Skeletal muscle tissue (tissue), 4 donors: ENCODE data around the gene GLP2R. TPM values are rescaled to one million over a fixed set of nuclear protein-coding genes. Genes with fewer than 3 reads are reported as not detected.

Experiments
- H3K27ac ChIP-seq: one replicate; pipeline ENCODE4 v1.7.0; 2013; ENCODE audit warnings: mild to moderate bottlenecking, low read depth, low read length, inconsistent platforms
- H3K27me3 ChIP-seq, 3 donors: one replicate each; pipeline ENCODE4 v1.7.0; 2013; ENCODE audit warnings: low read length in 3 of 3; ENCODE audit not compliant: control insufficient read depth in 3 of 3, insufficient read depth in 3 of 3
- H3K36me3 ChIP-seq, 3 donors: one replicate each; pipeline ENCODE4 v1.7.0; 2013; ENCODE audit warnings: low read length in 3 of 3; ENCODE audit not compliant: control insufficient read depth in 3 of 3, insufficient read depth in 3 of 3
- H3K4me1 ChIP-seq, 3 donors: one replicate each; pipeline ENCODE4 v1.7.0; 2013; ENCODE audit warnings: low read length in 3 of 3, mild to moderate bottlenecking in 3 of 3; ENCODE audit not compliant: control insufficient read depth in 3 of 3, insufficient read depth in 3 of 3
- H3K4me3 ChIP-seq, 3 donors: one replicate each; pipeline ENCODE4 v1.7.0; 2013; ENCODE audit warnings: low read length in 3 of 3
- H3K9ac ChIP-seq, 3 donors: one replicate each; pipeline ENCODE4 v1.7.0; 2013; ENCODE audit warnings: low read length in 3 of 3, mild to moderate bottlenecking in 3 of 3, moderate library complexity in 2 of 3, low read depth in 1 of 3
- H3K9me3 ChIP-seq, 3 donors: one replicate each; pipeline ENCODE4 v1.7.0; 2013; ENCODE audit warnings: low read length in 3 of 3; ENCODE audit not compliant: control insufficient read depth in 3 of 3
- total RNA-seq: library from RNA; depleted of rRNA; stranded (reverse); fragments of >200 nt; gene quantifications from one replicate; pipeline ENCODE4 v1.2.3, GENCODE V29; 2014
- donor health status: Osteomylitis.

The GLP2R gene
- total RNA-seq, 1 donor from 2014 or later = not detected

DNA sequence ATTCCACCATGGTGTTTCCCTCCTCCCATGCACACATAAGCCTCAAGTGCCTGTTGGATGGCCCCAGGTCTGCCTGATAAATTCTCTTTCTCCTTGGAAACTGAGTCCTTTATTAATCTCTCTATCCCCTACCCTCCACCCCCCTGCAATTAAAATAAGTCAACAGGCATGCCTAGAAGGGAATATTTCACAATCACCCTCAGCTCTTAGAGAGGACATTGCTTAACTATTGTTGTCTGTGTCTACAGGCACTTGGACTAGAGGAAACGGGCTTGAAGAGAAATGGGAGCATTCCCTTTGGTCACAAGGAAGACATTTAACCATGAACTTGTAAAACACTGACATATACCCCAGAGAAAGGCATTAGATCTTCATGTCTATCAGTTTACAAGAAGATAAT lies 39.9 kb downstream of the GLP2R start:
- H3K4me1 ChIP-seq = no peaks in the 10 kb centered on the region
- no peak overlapping the region for H3K4me3 ChIP-seq
- no peak overlapping the region for H3K27ac ChIP-seq
- H3K36me3 ChIP-seq = no peaks in the 10 kb centered on the region
- H3K27me3 ChIP-seq = no peaks in the 10 kb centered on the region
- H3K9ac ChIP-seq = no peak overlapping the region
- peaks cover 0 to 1% (median 0%) of the 10 kb centered on the region in 3 donors for H3K9me3 ChIP-seq

DNA sequence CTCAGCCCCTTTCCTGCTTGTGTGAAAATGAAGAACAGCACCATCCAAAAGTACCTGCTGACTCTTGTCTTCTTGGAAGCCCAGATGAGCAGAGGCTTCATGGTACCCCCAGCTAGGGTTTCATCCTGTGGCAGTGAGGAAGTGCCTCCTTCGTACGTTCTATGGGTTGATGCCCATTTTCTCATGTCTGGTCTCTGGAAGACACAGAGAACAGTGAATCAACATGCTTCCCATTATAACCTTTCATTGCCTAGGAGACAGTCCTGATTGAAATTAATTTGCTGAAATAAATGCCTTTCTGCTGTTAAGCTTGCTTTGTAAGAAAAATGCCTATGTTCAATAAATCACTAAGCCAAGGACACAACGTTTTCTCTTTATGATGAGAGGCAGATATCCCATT lies 42.8 kb downstream of the GLP2R start:
- no peak overlapping the region for H3K9ac ChIP-seq
- H3K4me3 ChIP-seq = no peak overlapping the region
- H3K4me1 ChIP-seq = no peaks in the 10 kb centered on the region
- H3K27ac ChIP-seq = no peak overlapping the region
- H3K36me3 ChIP-seq = no peaks in the 10 kb centered on the region
- no peaks in the 10 kb centered on the region for H3K9me3 ChIP-seq
- H3K27me3 ChIP-seq = no peaks in the 10 kb centered on the region

DNA sequence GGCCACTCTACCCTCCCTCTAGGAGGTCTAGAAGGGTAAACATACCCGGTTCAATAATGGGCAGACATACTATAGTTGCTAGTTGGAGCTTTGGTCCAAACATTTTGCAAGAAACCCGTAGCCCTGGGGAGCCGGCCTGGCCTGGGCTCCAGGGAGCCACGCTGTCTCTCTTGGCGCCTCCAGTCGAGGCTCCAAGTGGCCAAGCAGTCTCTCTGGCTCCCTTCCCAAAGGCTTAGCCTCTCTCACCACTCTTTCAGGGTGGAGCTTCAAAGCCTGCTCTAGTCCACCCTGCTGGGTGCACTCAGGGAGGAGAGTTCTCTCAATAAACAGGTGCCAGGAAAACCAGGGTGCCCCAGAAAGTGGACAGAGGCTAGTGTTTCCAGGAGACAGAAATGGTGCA lies 47.1 kb downstream of the GLP2R start:
- H3K27ac ChIP-seq = no peak overlapping the region
- no peaks in the 10 kb centered on the region for H3K4me1 ChIP-seq
- no peaks in the 10 kb centered on the region for H3K27me3 ChIP-seq
- no peak overlapping the region for H3K9ac ChIP-seq
- H3K36me3 ChIP-seq = no peaks in the 10 kb centered on the region
- no peaks in the 10 kb centered on the region for H3K9me3 ChIP-seq
- no peak overlapping the region for H3K4me3 ChIP-seq

DNA sequence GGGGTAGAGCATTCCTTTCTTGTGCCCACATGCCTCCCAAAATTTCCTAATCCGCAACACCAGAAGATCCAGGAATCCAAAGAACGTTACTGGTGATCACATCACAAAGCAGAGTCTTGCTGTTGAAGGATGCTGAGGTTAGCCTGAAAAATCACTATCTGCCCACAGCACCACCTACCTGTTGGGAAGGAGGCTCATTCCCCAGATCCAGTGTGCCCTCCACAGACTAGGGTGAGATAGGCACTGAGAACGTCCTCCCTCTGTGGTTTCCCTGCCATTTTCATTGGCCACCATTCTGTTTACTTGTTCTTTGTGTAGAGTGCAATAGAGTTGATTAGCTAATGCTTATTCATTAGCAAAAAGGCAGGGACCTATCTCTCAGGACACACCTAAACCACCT lies 49.0 kb downstream of the GLP2R start:
- H3K4me1 ChIP-seq = no peaks in the 10 kb centered on the region
- H3K4me3 ChIP-seq = no peak overlapping the region
- H3K27ac ChIP-seq = no peak overlapping the region
- H3K27me3 ChIP-seq = no peaks in the 10 kb centered on the region
- H3K36me3 ChIP-seq = no peaks in the 10 kb centered on the region
- H3K9ac ChIP-seq = no peak overlapping the region
- H3K9me3 ChIP-seq = no peaks in the 10 kb centered on the region

DNA sequence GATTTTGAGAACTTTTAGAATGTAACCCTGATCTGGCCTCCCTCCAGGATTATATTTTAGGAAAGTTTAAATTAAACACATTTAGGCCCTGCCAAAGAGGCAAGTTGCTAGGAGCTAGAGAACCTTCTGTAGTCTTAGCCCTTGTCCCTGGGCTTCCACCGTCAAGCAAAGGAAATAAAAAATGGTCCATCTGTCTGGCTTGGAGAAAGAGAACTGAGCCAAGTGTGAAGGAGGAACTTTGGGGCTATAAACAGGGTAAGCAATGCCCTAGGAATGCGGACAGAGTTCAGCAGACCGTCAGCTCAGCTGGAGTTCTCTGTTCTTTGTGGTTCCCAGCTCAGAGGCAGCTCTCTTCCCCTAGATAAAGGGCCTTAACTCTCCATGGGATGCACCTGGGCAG lies 49.7 kb downstream of the GLP2R start:
- H3K4me3 ChIP-seq = no peak overlapping the region
- H3K9ac ChIP-seq = no peak overlapping the region
- no peaks in the 10 kb centered on the region for H3K4me1 ChIP-seq
- H3K27ac ChIP-seq = no peak overlapping the region
- H3K36me3 ChIP-seq = no peaks in the 10 kb centered on the region
- H3K9me3 ChIP-seq = no peaks in the 10 kb centered on the region
- H3K27me3 ChIP-seq = no peaks in the 10 kb centered on the region

DNA sequence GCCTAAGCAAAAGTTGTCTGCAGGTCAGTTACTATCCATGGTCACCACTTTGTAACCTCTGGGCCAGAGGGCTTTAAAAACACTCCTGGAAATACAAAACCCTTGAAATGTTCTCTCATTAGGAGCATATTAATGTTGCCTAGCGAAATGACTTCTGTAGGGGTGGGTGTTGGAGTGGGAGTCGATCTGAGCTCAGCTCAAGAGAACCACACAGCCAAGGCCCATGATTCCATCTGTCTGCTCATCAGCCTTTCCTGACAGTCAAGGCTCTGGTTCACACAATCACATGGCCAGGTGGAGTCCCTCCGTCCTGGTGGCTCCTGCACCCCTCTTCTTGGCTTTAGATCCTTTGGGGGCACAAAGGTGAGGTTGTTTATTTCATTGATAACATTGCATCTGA lies 52.6 kb downstream of the GLP2R start:
- Histone ChIP-seq H3K27ac (no peak overlapping the region), H3K9me3 (peaks cover 0 to 7% (median 6%) of the 10 kb centered on the region in 3 donors), H3K36me3 (no peaks in the 10 kb centered on the region), H3K4me1 (no peaks in the 10 kb centered on the region), H3K4me3 (no peak overlapping the region), H3K27me3 (no peaks in the 10 kb centered on the region), H3K9ac (no peak overlapping the region)

DNA sequence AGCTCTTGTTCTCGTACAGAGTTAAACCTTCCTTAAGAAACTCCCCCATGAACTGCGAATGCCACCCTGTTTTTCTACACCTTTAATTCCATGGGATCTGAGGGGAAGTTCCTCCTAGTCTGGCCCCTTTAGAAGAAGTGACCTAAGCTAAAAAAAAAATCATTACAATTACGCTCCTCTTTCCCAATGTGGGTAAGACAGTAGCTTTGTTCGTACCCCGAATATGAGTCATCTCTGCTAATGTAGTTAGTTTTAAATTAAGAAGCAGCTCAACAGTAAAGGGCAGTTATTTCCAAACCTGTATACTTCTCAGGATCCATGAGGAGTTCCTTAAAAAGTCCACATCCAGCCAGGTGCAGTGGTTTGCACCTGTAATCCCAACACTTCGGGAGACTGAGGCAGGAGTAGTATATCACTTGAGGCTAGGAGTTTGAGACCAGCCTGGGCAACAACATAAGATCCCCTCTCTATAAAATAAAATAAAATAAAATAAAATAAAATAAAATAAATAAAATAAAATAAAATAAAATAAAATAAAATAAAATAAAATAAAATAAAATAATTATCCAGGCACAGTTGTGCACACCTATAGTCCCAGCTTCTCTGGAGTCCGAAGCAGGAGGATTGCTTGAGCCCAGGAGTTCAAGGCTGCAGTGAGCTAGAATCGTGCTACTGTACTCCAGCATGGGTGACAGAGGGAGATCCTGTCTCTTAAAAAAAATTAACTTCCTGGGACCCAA lies 53.2 kb downstream of the GLP2R start:
- Histone ChIP-seq H3K9ac (no peak overlapping the region), H3K4me1 (no peaks in the 10 kb centered on the region), H3K27ac (no peak overlapping the region), H3K27me3 (no peaks in the 10 kb centered on the region), H3K9me3 (peaks cover 0 to 11% (median 6%) of the 10 kb centered on the region in 3 donors), H3K4me3 (no peak overlapping the region), H3K36me3 (no peaks in the 10 kb centered on the region)

DNA sequence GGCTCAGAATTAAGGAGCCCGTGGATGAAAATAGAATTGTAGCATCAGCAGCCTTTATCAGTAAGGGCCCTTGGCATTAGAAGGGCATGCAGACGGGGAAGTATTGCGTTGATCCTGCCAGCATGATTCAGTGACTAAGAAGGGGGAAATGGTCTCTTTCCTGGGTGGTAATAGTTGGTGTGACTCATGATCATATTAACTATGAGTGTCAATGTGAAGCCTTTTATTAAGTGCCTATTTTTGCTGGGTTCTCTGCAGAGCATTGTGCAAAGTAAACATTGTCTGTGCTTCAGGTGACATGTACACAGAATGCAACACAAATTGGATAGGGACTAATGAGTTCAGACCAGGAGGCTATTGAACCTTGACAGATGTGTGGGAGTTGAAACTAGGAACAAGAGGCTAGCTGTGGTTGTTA lies 54.9 kb downstream of the GLP2R start:
- peaks cover 0 to 14% (median 6%) of the 10 kb centered on the region in 3 donors for H3K9me3 ChIP-seq
- H3K9ac ChIP-seq = no peak overlapping the region
- H3K36me3 ChIP-seq = no peaks in the 10 kb centered on the region
- H3K4me1 ChIP-seq = no peaks in the 10 kb centered on the region
- no peak overlapping the region for H3K27ac ChIP-seq
- no peaks in the 10 kb centered on the region for H3K27me3 ChIP-seq
- H3K4me3 ChIP-seq = no peak overlapping the region

DNA sequence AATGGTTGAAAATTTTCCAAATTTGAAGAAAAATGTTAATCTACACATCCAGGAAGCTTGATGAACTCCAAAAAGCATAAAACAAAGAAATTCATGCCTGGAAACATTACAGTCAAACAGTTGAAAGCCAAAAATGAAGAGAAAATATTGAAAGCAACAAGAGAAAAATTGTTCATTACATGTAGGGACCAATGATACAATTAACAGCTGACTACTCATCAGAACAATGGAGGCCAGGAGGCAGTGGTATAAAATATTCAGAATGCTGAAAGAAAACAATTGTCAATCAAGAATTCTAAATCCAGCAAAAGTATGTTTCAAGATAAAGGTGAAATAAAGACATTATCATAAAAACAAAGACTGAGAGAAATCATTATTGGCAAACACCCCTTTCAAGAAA lies 57.7 kb downstream of the GLP2R start:
- no peaks in the 10 kb centered on the region for H3K27me3 ChIP-seq
- H3K9me3 ChIP-seq = peaks cover 0 to 14% (median 6%) of the 10 kb centered on the region in 3 donors
- no peaks in the 10 kb centered on the region for H3K4me1 ChIP-seq
- no peak overlapping the region for H3K27ac ChIP-seq
- no peak overlapping the region for H3K9ac ChIP-seq
- no peaks in the 10 kb centered on the region for H3K36me3 ChIP-seq
- no peak overlapping the region for H3K4me3 ChIP-seq

DNA sequence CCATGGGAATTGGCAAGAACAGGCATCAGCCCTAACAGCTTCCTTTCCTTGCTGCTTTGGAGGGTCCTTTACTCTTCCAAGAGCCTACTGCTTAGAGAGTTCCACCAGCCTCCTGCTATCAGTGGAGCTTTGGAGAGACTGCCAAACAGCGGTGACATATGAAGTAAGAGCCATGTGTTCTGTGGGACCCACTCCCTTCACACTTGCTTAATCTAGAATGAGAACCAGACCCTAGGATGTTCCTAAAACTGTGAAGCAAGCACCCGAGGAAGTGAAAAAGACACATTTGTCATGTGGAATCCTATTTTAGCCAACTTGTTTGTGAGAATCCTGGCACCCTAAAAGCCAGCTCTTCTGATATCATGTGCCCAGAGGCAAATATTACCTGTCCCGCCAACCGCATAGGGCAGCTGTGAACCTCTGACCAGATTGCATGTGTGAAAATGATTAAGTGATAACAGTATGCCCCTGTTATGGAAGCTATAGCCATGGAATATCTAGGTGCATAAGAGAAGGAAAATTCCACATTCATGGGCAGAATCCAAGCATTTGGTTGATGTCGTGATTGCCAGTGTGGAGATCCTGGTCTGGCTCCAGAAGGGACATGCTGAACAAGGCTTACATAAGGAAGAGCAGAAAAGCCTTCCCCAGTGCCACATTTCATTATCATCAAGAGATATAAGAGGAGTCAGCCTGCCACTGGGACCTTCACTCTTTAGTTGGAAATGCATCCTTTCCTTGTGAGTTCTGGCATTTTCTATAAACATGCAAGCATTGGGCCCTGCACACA lies 60.6 kb downstream of the GLP2R start:
- H3K9ac ChIP-seq = no peak overlapping the region
- H3K27me3 ChIP-seq = no peaks in the 10 kb centered on the region
- H3K27ac ChIP-seq = no peak overlapping the region
- no peak overlapping the region for H3K4me3 ChIP-seq
- peaks cover 0 to 14% (median 6%) of the 10 kb centered on the region in 3 donors for H3K9me3 ChIP-seq
- no peaks in the 10 kb centered on the region for H3K4me1 ChIP-seq
- no peaks in the 10 kb centered on the region for H3K36me3 ChIP-seq
